GM19468 (cell line): ENCODE results near the gene YWHAE.
"Not testable (repeated sequence)": the region's sequence is repeated elsewhere in the genome, so short reads cannot be mapped to it uniquely, and the experiment has no call there.

Experiments used
- ATAC-seq: cut with Tn5 transposase; IDR thresholded peaks from one replicate; pipeline ENCODE4 v1.9.1; 2021; ENCODE audit warnings: mild to moderate bottlenecking, moderate library complexity, moderate number of reproducible peaks; ENCODE audit not compliant: unreplicated experiment; ENCODE audit errors: extremely low read depth

The YWHAE gene

DNA sequence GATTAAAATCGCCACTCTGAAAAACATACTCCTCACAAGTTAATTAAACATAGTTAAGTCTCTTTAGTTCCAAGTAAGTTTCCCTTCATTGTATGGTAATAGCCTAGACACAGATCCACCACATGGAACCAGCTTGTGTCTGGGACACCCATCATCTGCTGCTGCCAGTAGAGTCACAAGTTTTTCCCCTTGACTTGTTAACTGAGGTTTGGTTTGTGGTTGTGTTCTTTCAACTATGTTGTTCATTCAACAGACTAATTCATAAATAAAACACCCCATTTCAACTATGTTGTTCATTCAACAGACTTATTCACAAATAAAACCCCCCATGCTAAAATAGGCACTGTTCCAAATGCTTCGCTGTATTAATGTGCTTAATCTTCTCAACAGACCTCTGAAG lies 24.4 kb downstream of the YWHAE start:
- ATAC-seq, result no peak

DNA sequence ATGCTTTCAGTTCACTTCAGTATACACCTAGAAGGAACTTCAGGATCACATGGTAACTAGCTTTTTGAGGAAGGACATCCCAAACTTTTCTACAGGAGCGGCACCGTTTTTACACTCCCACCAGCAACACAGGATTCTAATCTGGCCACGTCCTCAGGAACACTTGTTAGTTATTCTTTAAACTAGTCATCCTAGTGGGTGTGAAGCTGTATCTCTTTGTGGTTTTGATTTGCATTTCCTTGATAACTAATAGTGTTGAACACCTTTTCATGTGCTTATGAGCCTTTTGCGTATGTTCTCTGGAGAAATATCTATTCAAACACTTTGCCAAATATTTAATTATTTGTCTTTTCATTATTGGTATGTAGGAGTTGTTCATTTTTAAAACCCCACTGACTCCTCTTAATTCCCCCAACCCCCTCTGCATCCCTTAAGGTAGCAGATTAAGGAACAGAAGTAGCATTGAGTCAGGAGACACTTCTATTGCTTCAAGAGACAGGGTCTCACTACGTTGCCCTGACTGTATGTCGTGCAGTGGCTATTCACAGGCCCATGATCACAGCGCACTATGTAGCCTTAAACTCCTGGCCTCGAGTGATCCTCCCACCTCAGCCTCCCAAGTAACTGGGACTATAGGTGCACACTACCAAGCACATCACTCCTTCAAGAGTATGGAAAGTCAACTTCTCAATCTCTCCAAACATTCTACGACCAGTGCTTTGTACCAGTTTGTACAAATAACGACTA lies 25.4 kb downstream of the YWHAE start:
- no peak for ATAC-seq

DNA sequence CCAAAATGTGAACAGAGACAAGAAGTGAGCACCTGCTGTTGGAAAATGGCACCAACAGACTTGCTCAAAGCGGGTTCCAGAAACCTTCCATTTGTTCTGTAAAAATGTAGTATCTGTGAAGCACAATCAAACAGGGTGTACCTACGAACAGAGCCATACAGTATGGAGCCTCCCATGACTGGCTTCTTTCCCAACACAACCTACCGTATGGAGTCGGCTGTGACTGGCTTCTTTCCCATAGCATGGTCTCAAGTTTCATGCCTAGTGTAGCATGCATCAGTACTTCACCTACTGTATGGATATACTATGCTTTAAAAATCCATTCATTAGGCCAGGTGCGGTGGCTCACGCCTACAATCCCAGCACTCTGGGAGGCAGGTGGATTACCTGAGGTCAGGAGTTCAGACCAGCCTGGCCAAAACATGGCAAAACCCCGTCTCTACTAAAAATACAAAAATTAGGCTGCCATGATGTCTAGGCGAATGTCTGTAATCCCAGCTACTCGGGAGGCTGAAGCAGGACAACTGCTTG lies 26.2 kb downstream of the YWHAE start:
- ATAC-seq, result no peak

DNA sequence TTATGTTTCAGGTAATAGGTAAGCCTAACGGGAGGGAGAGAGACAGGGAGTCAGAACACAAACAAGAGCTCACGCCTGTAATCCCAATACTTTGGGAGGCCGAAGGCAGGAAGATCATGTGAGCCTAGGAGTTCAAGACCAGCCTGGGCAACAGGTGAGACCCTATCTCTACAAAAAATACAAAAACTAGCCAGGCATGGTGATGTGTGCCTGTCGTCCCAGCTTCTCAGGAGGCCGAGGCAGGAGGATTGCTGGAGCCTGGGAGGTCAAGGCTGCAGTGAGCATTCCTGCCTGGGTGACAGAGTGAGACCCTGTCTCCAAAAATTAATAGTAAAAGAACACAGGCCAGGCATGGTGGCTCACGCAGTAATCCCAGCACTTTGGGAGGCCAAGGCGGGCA lies 27.4 kb downstream of the YWHAE start:
- no peak for ATAC-seq

DNA sequence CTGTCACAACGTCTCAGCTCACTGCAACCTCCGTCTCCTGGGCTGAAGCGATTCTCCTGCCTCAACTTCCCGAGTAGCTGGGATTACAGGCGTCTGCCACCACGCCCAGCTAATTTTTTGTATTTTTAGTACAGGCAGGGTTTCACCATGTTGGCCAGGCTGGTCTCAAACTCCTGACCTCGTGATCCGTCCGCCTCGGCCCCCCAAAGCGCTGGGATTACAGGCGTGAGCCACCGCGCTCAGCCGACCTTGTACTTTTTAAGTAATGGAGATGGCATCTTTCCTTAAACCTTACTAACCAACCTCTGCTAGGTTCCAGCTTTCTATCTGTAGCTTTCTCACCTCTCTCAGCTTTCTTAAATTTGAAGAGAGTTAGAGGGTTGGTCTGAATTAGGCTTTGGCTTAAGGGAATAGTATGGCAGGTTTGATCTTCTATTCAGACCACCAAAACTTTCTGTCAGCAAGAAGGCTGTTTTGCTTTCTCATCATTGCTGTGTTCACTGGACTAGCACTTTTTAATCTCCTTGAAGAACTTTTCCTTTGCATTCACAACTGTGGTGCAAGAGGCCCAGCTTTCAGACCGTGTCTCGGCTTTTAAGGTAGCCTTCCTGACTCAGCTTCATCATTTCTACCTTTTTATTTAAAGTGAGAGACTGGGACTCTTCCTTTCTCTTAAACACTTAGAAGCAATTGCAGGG lies 28.0 kb downstream of the YWHAE start:
- no peak for ATAC-seq

DNA sequence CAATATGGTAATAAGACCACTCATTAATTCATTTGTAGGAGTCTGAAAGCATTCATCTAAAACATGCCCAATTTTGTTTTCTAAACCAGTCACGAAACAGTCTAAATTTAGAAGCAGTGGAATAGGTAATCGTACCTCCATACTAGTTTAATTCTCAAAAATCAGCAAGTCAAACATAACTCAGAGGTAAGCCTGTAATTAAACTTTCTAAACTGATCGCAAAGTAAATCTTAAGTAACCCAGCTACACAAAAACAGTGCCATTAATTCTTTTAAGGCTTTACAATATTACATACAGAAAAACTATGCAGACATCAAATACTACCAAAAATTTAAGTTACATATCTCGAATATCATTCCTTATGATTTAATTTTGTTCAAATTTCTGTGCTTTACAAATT lies 31.4 kb downstream of the YWHAE start:
- no peak for ATAC-seq

DNA sequence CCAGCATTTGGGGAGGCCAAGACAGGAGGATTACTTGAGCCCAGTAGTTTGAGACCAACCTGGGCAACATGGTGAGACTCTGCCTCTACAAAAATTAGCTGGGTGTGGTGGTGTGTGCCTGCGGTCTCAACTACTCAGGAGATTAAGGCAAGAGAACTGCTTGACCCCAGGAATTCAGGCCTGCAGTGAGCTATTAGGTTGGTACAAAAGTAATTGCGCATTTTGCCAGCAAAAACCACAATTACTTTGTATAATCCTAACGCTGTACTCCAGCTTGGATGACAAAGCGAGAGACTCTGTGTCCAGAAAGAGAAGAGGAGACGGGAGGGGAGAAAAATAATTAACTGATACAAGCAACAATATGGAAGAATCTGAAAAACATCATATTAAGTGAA lies 32.7 kb downstream of the YWHAE start:
- ATAC-seq, result no peak

DNA sequence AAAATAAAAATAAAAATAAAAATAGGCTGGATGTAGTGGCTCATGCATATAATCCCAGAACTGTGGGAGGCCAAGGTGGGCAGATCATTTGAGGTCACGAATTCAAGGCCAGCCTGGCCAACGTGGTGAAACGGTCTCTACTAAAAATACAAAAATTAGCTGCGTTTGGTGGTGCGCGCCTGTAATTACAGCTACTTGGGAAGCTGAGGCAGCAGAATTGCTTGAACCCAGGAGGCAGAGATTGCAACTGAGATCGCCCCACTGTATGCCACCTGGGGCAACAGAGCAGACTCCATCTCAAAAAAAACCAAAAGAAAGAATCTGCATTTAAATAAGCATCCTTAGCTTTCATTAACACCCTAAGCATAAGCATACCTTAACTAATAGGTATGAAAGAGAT lies 33.8 kb downstream of the YWHAE start:
- ATAC-seq, result no peak

DNA sequence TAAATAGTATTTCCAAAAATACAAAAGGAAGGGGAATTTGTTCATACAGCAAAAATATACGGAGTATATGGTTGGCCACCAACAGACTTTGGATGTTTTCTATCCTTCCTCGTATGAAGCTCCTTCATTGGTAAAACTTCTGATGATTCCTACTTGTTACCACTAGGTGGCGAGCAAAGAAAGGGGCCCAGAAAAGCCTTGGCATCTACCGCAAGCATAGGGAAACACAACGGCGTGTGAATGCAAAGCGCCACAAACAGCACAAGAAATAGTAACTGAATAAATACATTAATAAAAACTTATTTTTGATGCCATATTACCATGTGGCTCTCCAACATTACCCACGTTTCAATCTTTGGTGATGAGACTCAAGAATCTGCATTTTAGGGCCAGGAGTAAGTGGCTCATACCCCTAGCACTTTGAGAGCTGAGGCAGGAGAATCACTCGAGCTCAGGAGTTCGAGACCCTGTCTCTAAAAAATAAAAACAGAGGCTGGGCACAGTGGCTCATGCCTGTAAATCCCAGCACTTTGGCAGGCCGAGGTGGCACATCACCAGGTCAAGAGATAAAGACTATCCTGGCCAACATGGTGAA lies 34.5 kb downstream of the YWHAE start:
- no peak for ATAC-seq

DNA sequence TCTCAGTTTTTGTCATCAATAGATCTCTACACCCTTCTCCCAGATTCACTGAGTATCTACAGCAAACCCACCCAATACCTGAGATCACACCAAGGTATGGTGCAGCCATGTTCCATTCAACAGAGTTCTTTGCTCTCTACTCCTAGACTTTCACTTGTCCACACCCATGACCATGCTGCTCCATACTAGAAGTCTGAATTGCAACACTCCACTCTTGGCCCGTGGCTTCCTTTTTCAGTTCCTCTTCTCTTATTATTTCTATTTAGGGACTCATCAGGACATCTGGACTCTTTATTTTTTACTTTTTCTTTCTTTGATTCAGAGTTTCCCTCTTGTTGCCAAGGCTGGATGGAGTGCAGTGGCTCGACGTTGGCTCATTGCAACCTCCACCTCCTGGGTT lies 37.1 kb downstream of the YWHAE start:
- no peak for ATAC-seq

DNA sequence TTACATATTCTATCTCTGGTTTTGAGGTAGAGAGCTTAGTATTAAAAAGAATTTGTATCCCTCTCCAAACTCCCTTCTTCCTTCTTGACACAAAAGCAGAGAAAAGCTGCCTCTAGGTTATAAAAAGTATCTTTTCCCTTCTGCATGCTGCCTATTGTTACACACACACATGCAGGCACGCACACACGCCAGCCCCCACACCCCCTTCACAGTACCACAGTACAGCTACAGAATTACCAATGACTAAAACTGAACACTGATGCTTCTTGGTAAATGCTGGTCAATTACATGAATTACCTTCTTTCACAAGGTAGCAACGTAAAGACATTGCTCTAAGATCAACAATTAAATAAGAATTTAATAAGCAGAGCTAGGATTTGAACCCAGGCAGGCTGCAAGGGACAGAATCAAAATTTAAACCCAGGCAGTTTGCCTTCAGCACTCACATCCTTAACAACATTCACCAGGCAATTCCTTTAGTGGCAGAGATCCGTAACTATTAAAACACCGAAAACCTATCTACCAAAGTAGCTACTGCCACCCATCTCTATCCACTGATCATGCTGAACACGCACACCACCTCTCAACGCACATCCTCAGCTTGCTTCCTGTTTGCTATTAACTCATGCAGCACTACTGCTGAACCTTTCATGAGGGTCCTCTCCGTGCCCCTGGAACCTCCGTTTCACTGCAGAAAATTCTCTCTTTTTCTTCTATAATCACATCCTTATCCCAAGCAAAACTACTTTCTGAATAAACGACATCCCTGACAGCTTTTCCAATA lies 37.8 kb downstream of the YWHAE start:
- ATAC-seq, result no peak

DNA sequence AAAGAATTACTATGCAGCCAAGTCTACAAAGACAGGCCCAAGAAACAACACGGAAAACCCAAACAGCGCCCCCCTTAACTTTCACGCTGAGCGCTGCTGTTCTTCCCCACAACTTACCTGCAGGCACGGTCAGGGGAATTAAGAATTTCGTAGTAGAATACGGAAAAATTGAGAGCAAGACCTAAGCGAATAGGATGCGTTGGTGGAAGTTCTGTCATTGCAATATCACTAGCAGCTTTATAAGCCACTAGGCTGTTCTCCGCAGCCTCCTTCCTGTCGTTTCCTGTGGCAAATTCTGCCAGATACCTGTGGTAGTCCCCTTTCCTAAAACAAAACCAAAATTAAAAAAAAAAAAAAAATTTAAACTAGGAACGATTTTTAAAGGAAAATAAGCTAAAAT lies 39.0 kb downstream of the YWHAE start:
- no peak for ATAC-seq

DNA sequence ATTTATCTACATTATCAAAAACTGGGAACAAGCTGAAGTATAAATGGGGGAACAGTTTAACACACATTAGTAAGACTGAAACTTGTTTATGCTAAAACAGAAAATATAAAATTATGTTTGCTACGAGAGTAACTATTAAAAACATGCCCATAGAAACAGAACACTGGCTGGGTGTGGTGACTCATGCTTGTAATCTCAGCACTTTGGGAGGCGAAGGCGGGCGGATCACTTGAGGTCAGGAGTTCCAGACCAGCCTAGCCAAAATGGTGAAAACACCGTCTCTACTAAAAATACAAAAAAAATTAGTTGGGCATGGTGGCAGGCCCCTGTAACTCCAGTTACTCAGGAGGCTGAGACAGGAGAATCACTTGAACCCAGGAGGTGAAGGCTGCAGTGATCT lies 39.7 kb downstream of the YWHAE start:
- ATAC-seq, result not testable (repeated sequence)

DNA sequence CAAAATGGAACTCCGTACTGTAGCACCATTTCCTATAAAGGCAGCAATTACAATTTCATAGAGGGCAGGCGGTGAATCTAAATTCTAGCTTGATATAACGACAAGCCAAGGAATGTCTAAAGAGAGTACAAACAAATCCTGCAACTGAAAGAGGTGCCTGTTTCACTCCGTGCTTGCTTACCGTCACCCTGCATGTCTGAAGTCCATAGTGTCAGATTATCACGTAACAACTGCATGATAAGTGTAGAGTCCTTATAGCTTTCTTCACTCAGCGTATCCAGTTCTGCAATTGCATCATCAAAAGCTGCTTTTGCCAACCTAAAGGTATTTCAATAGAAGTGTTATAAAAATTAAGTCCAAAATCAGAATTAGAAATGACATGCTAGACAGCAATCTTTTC lies 46.0 kb downstream of the YWHAE start:
- ATAC-seq, result no peak

DNA sequence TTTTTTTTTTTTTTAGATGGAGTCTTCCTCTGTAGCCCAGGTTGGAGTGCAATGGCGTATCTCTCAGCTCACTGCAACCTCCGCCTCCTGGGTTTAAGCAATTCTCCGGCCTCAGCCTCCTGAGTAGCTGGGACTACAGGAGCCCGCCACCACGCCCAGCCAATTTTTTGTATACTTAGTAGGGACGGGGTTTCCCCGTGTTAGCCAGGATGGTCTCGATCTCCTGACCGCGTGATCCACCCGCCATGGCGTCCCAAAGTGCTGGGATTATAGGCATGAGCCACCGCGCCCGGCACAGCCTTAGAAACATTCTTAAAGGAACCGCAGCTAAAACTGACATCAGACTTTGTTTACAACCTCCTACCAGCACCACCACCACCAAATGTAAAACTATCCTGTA lies 47.5 kb downstream of the YWHAE start:
- ATAC-seq, result not testable (repeated sequence)

DNA sequence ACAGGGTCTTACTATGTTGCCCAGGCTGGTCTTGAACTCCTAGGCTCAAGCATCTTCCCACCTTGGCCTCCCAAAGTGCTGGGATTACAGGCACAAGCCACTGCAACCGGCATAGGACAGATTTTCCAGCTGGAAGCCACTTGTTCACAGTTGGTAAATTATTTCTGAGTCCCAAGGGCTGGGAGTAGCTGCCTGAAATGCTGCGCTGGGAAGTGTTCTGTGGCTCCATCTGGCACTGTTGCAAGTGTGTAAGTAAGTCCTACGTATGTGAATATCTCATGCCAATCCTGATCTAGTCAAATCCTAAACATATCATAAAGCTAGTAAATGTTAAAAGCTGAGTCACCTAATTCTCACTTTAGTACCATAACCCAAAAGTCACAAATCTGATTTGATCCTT lies 48.1 kb downstream of the YWHAE start:
- no peak for ATAC-seq

DNA sequence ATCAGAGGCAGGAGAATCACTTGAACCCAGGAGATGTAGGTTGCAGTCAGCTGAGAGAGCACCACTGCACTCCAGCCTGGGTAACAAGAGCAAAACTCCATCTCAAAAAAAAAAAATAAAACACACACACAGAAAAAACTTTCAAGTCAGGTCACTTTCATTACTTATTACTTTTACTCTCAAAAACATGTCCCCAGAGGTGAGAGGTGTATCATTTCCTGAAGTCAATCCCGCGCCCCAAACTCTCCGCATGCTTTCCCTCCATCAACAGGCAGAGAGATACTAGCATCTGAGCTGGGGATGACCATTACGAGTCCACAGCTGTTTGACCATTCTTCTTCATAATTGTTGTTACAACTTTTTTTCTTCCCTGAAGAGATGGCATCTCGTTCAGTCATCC lies 48.7 kb downstream of the YWHAE start:
- no peak for ATAC-seq

DNA sequence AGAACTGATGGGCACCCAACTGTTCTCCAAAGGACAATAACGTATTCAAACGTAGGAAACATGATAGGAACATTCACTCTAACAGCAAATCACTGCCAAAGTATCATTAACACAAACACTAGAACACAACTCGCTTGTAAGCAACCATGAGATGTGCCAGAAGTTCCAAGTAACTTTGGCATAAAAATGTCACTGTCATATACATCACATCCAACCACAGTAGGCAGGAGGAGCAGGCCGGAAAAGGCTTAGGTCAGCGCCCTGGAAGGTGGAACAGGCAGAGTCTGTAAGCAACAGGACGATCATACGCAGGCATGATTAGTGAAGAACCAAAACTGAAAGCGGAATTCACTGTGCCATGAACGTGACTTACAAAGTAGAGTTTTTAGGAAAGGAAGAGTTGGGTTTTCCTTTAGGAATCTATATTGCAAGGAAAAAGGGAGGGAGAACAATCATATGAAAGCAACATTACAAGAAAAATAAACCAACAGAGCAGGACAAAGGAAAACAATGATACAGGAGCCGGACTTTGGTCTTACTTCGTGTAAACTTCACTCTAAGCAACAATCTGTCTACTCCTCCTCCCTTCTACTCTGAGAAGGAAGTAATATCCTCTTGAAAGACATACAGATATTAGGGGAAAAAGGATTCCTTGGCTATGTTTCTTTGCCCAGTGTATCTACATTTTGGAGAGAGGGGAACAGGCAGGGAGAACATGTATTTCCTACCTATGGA lies 52.3 kb downstream of the YWHAE start:
- no peak for ATAC-seq

DNA sequence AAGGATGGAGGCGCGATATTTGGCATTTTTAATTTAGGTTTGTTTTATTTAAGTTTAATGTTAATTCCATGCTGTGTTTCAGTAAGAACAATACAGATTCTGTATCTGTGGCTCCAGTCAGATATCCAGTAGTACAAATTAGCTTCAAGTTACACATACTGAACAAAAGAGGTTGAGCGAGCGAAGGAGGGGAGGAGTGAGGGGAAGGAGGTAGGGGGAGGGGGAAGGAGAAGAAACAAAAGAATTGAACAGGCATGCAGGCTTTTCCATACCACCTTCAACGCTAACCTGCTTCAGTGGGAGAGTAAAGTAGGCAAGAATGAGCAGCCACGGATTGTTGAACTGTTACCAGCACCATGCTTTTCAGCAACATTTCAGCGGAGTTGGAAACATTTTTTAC lies 55.5 kb downstream of the YWHAE start:
- no peak for ATAC-seq

DNA sequence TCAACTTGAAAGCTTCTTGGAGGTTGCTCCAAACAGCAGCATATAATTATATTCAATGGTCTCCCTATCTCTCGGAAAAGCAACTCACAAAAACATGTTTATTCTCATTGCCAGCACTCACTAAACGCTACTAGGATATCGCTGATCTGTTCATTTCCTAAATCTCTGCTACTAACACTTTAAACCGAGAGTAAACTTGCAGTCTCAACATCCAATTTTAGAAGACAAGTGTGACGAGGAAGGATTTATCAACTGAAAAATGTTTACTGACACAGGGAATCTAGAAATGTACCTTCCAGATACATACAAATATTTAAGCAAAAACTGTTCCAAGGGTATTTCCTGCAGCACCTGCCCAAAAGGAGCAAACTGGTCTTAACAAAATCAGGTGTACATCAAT lies 56.5 kb downstream of the YWHAE start:
- no peak for ATAC-seq
